ENCODE measurements around the gene SLC26A9.

DNA sequence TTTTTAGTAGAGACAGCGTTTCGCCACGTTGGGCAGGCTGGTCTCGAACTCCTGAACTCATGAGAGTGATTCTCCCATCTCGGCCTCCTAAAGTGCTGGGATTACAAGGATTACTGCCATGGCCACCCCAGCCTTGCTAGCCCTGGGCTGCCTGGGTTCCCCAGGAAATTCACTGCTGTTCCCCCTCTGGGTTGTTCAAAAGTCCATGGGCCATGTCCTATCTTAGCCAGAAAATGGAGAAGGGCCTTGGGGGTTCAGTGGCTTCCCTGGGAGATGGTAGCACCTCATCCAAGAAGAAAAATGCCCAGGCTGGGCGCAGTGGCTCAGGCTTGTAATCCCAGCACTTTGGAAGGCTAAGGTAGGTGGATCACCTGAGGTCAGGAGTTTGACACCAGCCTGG lies 20.9 kb downstream of the SLC26A9 start:
- no peak for TF ChIP-seq REST (IDR thresholded peaks at IDR 0.05; ENCODE audit: low read depth)
- TF ChIP-seq, protein P1, sequence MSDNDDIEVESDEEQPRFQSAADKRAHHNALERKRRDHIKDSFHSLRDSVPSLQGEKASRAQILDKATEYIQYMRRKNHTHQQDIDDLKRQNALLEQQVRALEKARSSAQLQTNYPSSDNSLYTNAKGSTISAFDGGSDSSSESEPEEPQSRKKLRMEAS (IDR thresholded peaks at IDR 0.05) = no peak
- TF ChIP-seq FOXM1 (IDR thresholded peaks at IDR 0.05; ENCODE audit: borderline replicate concordance, low read depth) = no peak
- TF ChIP-seq CREB1 (IDR thresholded peaks at IDR 0.05; ENCODE audit: low read depth) = no peak
- no peak for TF ChIP-seq CEBPB (IDR thresholded peaks at IDR 0.05)
- no peak for TF ChIP-seq YY1 (IDR thresholded peaks at IDR 0.05; ENCODE audit: low read depth)

Measured in Ishikawa (cell line).